GM23338 (cell line): Measurements from ENCODE around the gene TLCD5.

ENCODE experiments used
- CREB1 ChIP-seq: fragments of 250-450 bp; sonication (Bioruptor Pico); IDR thresholded peaks from 2 replicates; pipeline ENCODE4 v1.5.0; 2020; ENCODE audit warnings: low read depth, mild to moderate bottlenecking, moderate library complexity
- CTCF ChIP-seq, 2 experiments: fragments of 200-600 bp in 1 of 2; sonication (generic) in 1 of 2; conservative IDR thresholded peaks; 2 replicates each; pipeline versions ENCODE4 v1.5.1 to v1.6.1; 2016 to 2017; ENCODE audit warnings: antibody characterized with exemption in 2 of 2, low read depth in 2 of 2, mild to moderate bottlenecking in 2 of 2, moderate library complexity in 1 of 2
- ETS1 ChIP-seq: IDR thresholded peaks from 2 replicates; pipeline ENCODE4 v1.6.1; 2016; ENCODE audit warnings: antibody characterized with exemption
- EZH2 ChIP-seq: fragments of 200-600 bp; sonication (generic); IDR thresholded peaks from one replicate; pipeline ENCODE4 v1.8.0; 2017; ENCODE audit warnings: antibody characterized with exemption, mild to moderate bottlenecking, low read depth; ENCODE audit not compliant: unreplicated experiment
- EZH2phosphoT487 ChIP-seq: fragments of 200-600 bp; sonication (generic); IDR thresholded peaks from one replicate; pipeline ENCODE4 v1.8.1; 2018; ENCODE audit warnings: antibody characterized with exemption; ENCODE audit not compliant: unreplicated experiment
- NANOG ChIP-seq: IDR thresholded peaks from 2 replicates; pipeline ENCODE4 v1.6.1; 2016; ENCODE audit warnings: antibody characterized with exemption, borderline replicate concordance
- POLR2AphosphoS5 ChIP-seq: IDR thresholded peaks from 2 replicates; pipeline ENCODE4 v1.6.1; 2016; ENCODE audit warnings: antibody characterized with exemption, low read depth
- REST ChIP-seq: IDR thresholded peaks from one replicate; pipeline ENCODE4 v1.6.1; 2018; ENCODE audit warnings: antibody characterized with exemption; ENCODE audit not compliant: unreplicated experiment
- ZNF462 ChIP-seq: fragments of 250-450 bp; sonication (Bioruptor Pico); IDR thresholded peaks from 2 replicates; pipeline ENCODE4 v1.5.0; 2020; ENCODE audit warnings: mild to moderate bottlenecking, moderate library complexity

- TF ChIP-seq CREB1 (CRISPR knock-in tag) (no peak), ETS1 (no peak), CTCF (conservative IDR thresholded peaks at IDR 0.05; ENCODE audit: low read depth in 2 of 2) (no peak), POLR2AphosphoS5 (no peak), EZH2phosphoT487 (no peak), NANOG (no peak), EZH2 (no peak), REST (no peak), ZNF462 (CRISPR knock-in tag) (no peak)
Measured at GRCh38 chr11:120296554-120296953, 28.5 kb upstream of the TLCD5 start.
